GM18508 (cell line): ENCODE data around the gene COX6A1.
"Not testable (repeated sequence)": the region's sequence is repeated elsewhere in the genome, so short reads cannot be mapped to it uniquely, and the experiment has no call there.

ENCODE experiments used
- ATAC-seq: cut with Tn5 transposase; IDR thresholded peaks from one replicate; pipeline ENCODE4 v1.9.1; 2021; ENCODE audit warnings: moderate number of reproducible peaks; ENCODE audit not compliant: insufficient read depth, unreplicated experiment

Gene COX6A1

GRCh38 chr12:120465756-120466155 is 27.8 kb downstream of the COX6A1 start:
- no peak for ATAC-seq

GRCh38 chr12:120466560-120467315 is 28.8 kb downstream of the COX6A1 start:
- no peak for ATAC-seq

- no peak for ATAC-seq
Observed at GRCh38 chr12:120467439-120467838, 29.5 kb downstream of the COX6A1 start.

GRCh38 chr12:120468325-120468820 is 30.5 kb downstream of the COX6A1 start:
- ATAC-seq = no peak

- no peak for ATAC-seq
Observed at GRCh38 chr12:120468821-120469449, 31.0 kb downstream of the COX6A1 start.

- peak; percentile 64 for ATAC-seq
Observed at GRCh38 chr12:120469450-120470149, 31.7 kb downstream of the COX6A1 start, which contains the start of gene SRSF9. Gene SRSF9, minus strand, starts transcription at chr12:120469748. Its CDS starts 139 bp downstream, at chr12:120469609.

- ATAC-seq = no peak
Observed at GRCh38 chr12:120470150-120470784, 32.4 kb downstream of the COX6A1 start.

- ATAC-seq = no peak
Observed at GRCh38 chr12:120472521-120472920, 34.6 kb downstream of the COX6A1 start.

- ATAC-seq = no peak
Observed at GRCh38 chr12:120473807-120474615, 36.1 kb downstream of the COX6A1 start.

- no peak for ATAC-seq
Observed at GRCh38 chr12:120474616-120474960, 36.7 kb downstream of the COX6A1 start.

GRCh38 chr12:120475643-120476042 is 37.7 kb downstream of the COX6A1 start:
- ATAC-seq = no peak

GRCh38 chr12:120479458-120479857 is 41.5 kb downstream of the COX6A1 start:
- no peak for ATAC-seq

GRCh38 chr12:120480211-120480610 is 42.3 kb downstream of the COX6A1 start:
- ATAC-seq = no peak

GRCh38 chr12:120481022-120481767 is 43.3 kb downstream of the COX6A1 start:
- ATAC-seq = no peak

- ATAC-seq = no peak
Observed at GRCh38 chr12:120483621-120484020, 45.7 kb downstream of the COX6A1 start.

- ATAC-seq = no peak
Observed at GRCh38 chr12:120485961-120486881, 48.3 kb downstream of the COX6A1 start.

GRCh38 chr12:120487552-120487951 is 49.6 kb downstream of the COX6A1 start:
- not testable (repeated sequence) for ATAC-seq

- no peak for ATAC-seq
Observed at GRCh38 chr12:120488057-120488640, 50.2 kb downstream of the COX6A1 start.
